CD14-positive monocyte (primary cell): ENCODE data around the gene CACNA1D. TPM values are rescaled to one million over a fixed set of nuclear protein-coding genes. Genes with fewer than 3 reads are reported as not detected.

Source experiments
- DNase-seq, 3 donors: peaks; one replicate each; pipeline ENCODE4 v3.0.0-alpha.2; 2011 to 2022
- H2AFZ ChIP-seq: 2 replicates; pipeline ENCODE4 v1.6.0; 2012; ENCODE audit warnings: mild to moderate bottlenecking, low read depth, low read length, inconsistent platforms; ENCODE audit not compliant: insufficient read depth, poor library complexity, severe bottlenecking
- H3K27ac ChIP-seq, 2 donors: 1 replicate in 1 of 2; 2 replicates in 1 of 2; pipeline ENCODE4 v1.5.1; 2012 to 2013; ENCODE audit warnings: low read length in 2 of 2, control low read depth in 1 of 2, inconsistent platforms in 1 of 2, low read depth in 1 of 2, mild to moderate bottlenecking in 1 of 2
- H3K27me3 ChIP-seq, 2 donors: one replicate each; pipeline versions ENCODE4 v1.6.0 to v1.6.1; 2011 to 2013; ENCODE audit warnings: low read length in 2 of 2; ENCODE audit not compliant: control insufficient read depth in 2 of 2, insufficient read depth in 2 of 2
- H3K36me3 ChIP-seq, 2 donors: replicated peaks in 1 of 2; 1 replicate in 1 of 2; 2 replicates in 1 of 2; pipeline versions ENCODE4 v1.5.1 to v1.6.1; 2012 to 2013; ENCODE audit warnings: low read length in 2 of 2, control low read depth in 1 of 2, inconsistent platforms in 1 of 2, mild to moderate bottlenecking in 1 of 2; ENCODE audit not compliant: insufficient read depth in 2 of 2, control insufficient read depth in 1 of 2
- H3K4me1 ChIP-seq, 2 donors: 1 replicate in 1 of 2; 2 replicates in 1 of 2; pipeline versions ENCODE4 v1.5.1 to v1.6.1; 2012 to 2013; ENCODE audit warnings: low read length in 2 of 2, control low read depth in 1 of 2, inconsistent platforms in 1 of 2, mild to moderate bottlenecking in 1 of 2, moderate library complexity in 1 of 2; ENCODE audit not compliant: insufficient read depth in 2 of 2, control insufficient read depth in 1 of 2
- H3K4me2 ChIP-seq: replicated peaks from 2 replicates; pipeline ENCODE3; 2012; ENCODE audit warnings: low read length, moderate library complexity, mild to moderate bottlenecking; ENCODE audit not compliant: poor library complexity, severe bottlenecking; ENCODE audit errors: extremely low read depth
- H3K4me3 ChIP-seq, 3 experiments: fragments of 200-600 bp in 1 of 3; sonication (generic) in 1 of 3; replicated peaks in 1 of 3; 1 replicate in 2 of 3; 2 replicates in 1 of 3; pipeline ENCODE4 v1.5.1; 2011 to 2013; ENCODE audit warnings: low read length in 3 of 3, mild to moderate bottlenecking in 3 of 3, control low read depth in 2 of 3, low read depth in 2 of 3, inconsistent platforms in 1 of 3, moderate library complexity in 1 of 3
- H3K79me2 ChIP-seq: 2 replicates; pipeline ENCODE4 v1.6.0; 2012; ENCODE audit warnings: mild to moderate bottlenecking, control low read depth, inconsistent platforms, low read length, moderate library complexity; ENCODE audit not compliant: insufficient read depth
- H3K9ac ChIP-seq: 2 replicates; pipeline ENCODE4 v1.6.0; 2017; ENCODE audit warnings: low read length, mild to moderate bottlenecking; ENCODE audit not compliant: insufficient read depth, poor library complexity, severe bottlenecking
- H3K9me3 ChIP-seq, 2 donors: replicated peaks in 1 of 2; 1 replicate in 1 of 2; 2 replicates in 1 of 2; pipeline versions ENCODE4 v1.5.1 to v1.6.1; 2012 to 2013; ENCODE audit warnings: low read length in 2 of 2, control low read depth in 1 of 2; ENCODE audit not compliant: control insufficient read depth in 1 of 2, insufficient read depth in 1 of 2
- H4K20me1 ChIP-seq: 2 replicates; pipeline ENCODE4 v1.6.0; 2012; ENCODE audit warnings: mild to moderate bottlenecking, low read length, control low read depth, moderate library complexity; ENCODE audit not compliant: insufficient read depth
- H3K27ac Mint-ChIP-seq, 7 donors: one replicate each; pipeline ENCODE4 v1.8.0; 2020; ENCODE audit warnings: mild to moderate bottlenecking in 7 of 7, mixed read lengths in 7 of 7, moderate library complexity in 6 of 7, inconsistent platforms in 2 of 7
- H3K27me3 Mint-ChIP-seq, 3 donors: one replicate each; pipeline ENCODE4 v1.8.0; 2021 to 2022; ENCODE audit warnings: low read depth in 3 of 3, mild to moderate bottlenecking in 3 of 3, mixed read lengths in 3 of 3, moderate library complexity in 3 of 3, inconsistent platforms in 1 of 3
- H3K36me3 Mint-ChIP-seq, 2 donors: one replicate each; pipeline ENCODE4 v1.8.0; 2020; ENCODE audit warnings: mixed read lengths in 2 of 2, inconsistent platforms in 1 of 2, mild to moderate bottlenecking in 1 of 2
- H3K4me1 Mint-ChIP-seq: one replicate; pipeline ENCODE4 v1.8.0; 2020; ENCODE audit warnings: mild to moderate bottlenecking, mixed read lengths
- H3K4me3 Mint-ChIP-seq, 2 donors: one replicate each; pipeline ENCODE4 v1.8.0; 2020; ENCODE audit warnings: mild to moderate bottlenecking in 2 of 2, mixed read lengths in 2 of 2, moderate library complexity in 1 of 2
- H3K9me3 Mint-ChIP-seq, 7 donors: one replicate each; pipeline ENCODE4 v1.8.0; 2020 to 2022; ENCODE audit warnings: mixed read lengths in 7 of 7, mild to moderate bottlenecking in 6 of 7, moderate library complexity in 6 of 7, inconsistent platforms in 2 of 7
- WGBS: methylation state at CpG from one replicate; pipeline ENCODE4 v1.1.5; 2013; ENCODE audit warnings: missing lambda C conversion rate; ENCODE audit not compliant: insufficient coverage; 5-methylcytosine and 5-hydroxymethylcytosine counted together
- intact Hi-C, 2 donors: fragments of 100-400 bp; cut with micrococcal nuclease; formaldehyde crosslinking; loops; one replicate each; pipeline versions ENCODE4 v1.15.0 to v1.15.1; 2023
- polyA plus RNA-seq, 3 donors: library from polyadenylated mRNA; depleted of rRNA in 1 of 3; unstranded in 2 of 3; stranded (reverse) in 1 of 3; fragments of 300-500 nt in 2 of 3; fragments of >200 nt in 1 of 3; fragmentation: Illumina TruSeq in 2 of 3; gene quantifications; 1 replicate in 2 of 3; 2 replicates in 1 of 3; pipeline ENCODE4 v1.2.3, GENCODE V29; 2012 to 2021
- TF ChIP-seq, protein P1 (sequence below): fragments of 200-600 bp; IDR thresholded peaks from one replicate; pipeline ENCODE4 v1.8.0; 2022; ENCODE audit warnings: antibody characterized with exemption, mild to moderate bottlenecking

The CACNA1D gene
- polyA plus RNA-seq, 3 donors: 0.29 to 1.2 (median 0.98) TPM

DNA sequence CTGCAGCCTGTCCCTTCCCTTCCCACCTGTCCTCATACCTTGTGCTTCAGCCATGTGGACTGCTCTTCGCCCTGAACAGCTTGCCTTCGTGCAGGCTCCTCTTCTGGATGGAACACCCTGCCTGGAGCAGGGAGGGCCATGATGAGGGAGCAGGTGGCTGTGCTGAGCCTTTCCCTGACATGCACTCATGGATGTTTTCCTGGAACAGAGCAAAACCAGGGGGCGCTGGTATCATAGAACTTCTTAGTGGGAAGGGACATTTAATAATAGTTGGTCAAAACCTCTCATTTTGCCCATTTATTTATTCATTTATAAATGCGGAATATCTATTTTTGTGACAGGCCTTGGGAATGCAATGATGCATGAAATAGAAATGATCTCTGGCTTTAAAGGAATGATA, 149.3 kb downstream of the CACNA1D start:
- Mint-ChIP-seq H3K9me3 (peaks cover 0 to 2% (median 0%) of the 10 kb centered on the region in 7 donors), H3K27ac (no peak overlapping the region), H3K4me3 (no peak overlapping the region), H3K27me3 (peaks cover 10 to 16% (median 14%) of the 10 kb centered on the region in 3 donors), H3K4me1 (no peaks in the 10 kb centered on the region), H3K36me3 (no peaks in the 10 kb centered on the region)
- Histone ChIP-seq H3K4me2 (no peak overlapping the region), H3K9me3 (no peaks in the 10 kb centered on the region), H3K79me2 (no peaks in the 10 kb centered on the region), H3K4me3 (no peak overlapping the region), H3K36me3 (no peaks in the 10 kb centered on the region), H4K20me1 (no peaks in the 10 kb centered on the region), H3K27ac (no peak overlapping the region), H2AFZ (no peak overlapping the region), H3K9ac (no peak overlapping the region), H3K4me1 (no peaks in the 10 kb centered on the region), H3K27me3 (no peaks in the 10 kb centered on the region)
- 55% methylated on average over 2 of the region's 4 CpGs for WGBS
- intact Hi-C loops: no loop called here
- TF ChIP-seq, protein P1, sequence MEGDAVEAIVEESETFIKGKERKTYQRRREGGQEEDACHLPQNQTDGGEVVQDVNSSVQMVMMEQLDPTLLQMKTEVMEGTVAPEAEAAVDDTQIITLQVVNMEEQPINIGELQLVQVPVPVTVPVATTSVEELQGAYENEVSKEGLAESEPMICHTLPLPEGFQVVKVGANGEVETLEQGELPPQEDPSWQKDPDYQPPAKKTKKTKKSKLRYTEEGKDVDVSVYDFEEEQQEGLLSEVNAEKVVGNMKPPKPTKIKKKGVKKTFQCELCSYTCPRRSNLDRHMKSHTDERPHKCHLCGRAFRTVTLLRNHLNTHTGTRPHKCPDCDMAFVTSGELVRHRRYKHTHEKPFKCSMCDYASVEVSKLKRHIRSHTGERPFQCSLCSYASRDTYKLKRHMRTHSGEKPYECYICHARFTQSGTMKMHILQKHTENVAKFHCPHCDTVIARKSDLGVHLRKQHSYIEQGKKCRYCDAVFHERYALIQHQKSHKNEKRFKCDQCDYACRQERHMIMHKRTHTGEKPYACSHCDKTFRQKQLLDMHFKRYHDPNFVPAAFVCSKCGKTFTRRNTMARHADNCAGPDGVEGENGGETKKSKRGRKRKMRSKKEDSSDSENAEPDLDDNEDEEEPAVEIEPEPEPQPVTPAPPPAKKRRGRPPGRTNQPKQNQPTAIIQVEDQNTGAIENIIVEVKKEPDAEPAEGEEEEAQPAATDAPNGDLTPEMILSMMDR: no peak
- no peak for DNase-seq

DNA sequence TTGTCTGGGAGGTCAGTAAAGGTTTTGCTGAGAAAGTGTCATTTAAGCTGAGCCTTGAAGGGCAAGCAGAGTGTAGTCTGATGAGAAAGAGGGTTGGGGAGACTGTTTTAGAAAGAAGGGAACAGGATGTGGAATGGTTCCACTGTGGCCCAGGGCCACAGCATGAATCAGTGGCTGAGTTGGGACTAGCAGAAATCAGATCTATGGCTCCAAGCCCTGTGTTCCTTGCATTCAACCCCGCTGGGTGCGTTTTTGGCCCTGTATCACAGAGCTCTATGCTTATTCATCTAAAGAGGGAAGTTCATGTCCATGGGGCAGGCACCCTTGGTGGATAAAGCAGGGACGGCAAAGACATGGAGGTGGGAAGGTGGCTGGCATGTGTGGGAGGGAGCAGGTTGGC, 151.3 kb downstream of the CACNA1D start:
- no peaks in the 10 kb centered on the region for H3K27me3 ChIP-seq
- no peak overlapping the region for H3K4me2 ChIP-seq
- H3K4me3 Mint-ChIP-seq: no peak overlapping the region
- H3K27ac ChIP-seq: no peak overlapping the region
- DNase-seq: no peak
- 97% methylated on average over 3 of the region's 3 CpGs for WGBS
- no peak overlapping the region for H3K9ac ChIP-seq
- H3K9me3 Mint-ChIP-seq: peaks cover 0 to 2% (median 0%) of the 10 kb centered on the region in 7 donors
- TF ChIP-seq, protein P1: no peak
- H3K36me3 ChIP-seq: no peaks in the 10 kb centered on the region
- peaks cover 7 to 18% (median 13%) of the 10 kb centered on the region in 3 donors for H3K27me3 Mint-ChIP-seq
- intact Hi-C loops: no loop called here
- H3K4me3 ChIP-seq: no peak overlapping the region
- H4K20me1 ChIP-seq: no peaks in the 10 kb centered on the region
- no peaks in the 10 kb centered on the region for H3K4me1 ChIP-seq
- no peak overlapping the region for H2AFZ ChIP-seq
- H3K4me1 Mint-ChIP-seq: no peaks in the 10 kb centered on the region
- H3K27ac Mint-ChIP-seq: no peak overlapping the region
- no peaks in the 10 kb centered on the region for H3K36me3 Mint-ChIP-seq
- no peaks in the 10 kb centered on the region for H3K79me2 ChIP-seq
- H3K9me3 ChIP-seq: no peaks in the 10 kb centered on the region
